D721Med (cell line): ENCODE measurements around the gene STARD7.

Experiments used
- DNase-seq: peaks from one replicate; pipeline ENCODE4 v3.0.0; 2011; ENCODE audit warnings: low spot score; ENCODE audit not compliant: insufficient read length
- FAIRE-seq: peaks from 2 replicates; lab custom pipeline; 2011; peaks lifted over from hg19 to GRCh38; lab: Jason Lieb, UNC
- TF ChIP-seq, protein P1 (sequence below): IDR thresholded peaks from 2 replicates; pipeline ENCODE4 v1.5.1; 2012; ENCODE audit warnings: mild to moderate bottlenecking, control low read depth; ENCODE audit not compliant: insufficient read depth; ENCODE audit errors: missing control alignments

The STARD7 gene

GRCh38 chr2:96250188-96250587 lies 41.6 kb upstream of the STARD7 start:
- FAIRE-seq (no peak), DNase-seq (no peak)
- TF ChIP-seq, protein P1, sequence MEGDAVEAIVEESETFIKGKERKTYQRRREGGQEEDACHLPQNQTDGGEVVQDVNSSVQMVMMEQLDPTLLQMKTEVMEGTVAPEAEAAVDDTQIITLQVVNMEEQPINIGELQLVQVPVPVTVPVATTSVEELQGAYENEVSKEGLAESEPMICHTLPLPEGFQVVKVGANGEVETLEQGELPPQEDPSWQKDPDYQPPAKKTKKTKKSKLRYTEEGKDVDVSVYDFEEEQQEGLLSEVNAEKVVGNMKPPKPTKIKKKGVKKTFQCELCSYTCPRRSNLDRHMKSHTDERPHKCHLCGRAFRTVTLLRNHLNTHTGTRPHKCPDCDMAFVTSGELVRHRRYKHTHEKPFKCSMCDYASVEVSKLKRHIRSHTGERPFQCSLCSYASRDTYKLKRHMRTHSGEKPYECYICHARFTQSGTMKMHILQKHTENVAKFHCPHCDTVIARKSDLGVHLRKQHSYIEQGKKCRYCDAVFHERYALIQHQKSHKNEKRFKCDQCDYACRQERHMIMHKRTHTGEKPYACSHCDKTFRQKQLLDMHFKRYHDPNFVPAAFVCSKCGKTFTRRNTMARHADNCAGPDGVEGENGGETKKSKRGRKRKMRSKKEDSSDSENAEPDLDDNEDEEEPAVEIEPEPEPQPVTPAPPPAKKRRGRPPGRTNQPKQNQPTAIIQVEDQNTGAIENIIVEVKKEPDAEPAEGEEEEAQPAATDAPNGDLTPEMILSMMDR = no peak

DNA sequence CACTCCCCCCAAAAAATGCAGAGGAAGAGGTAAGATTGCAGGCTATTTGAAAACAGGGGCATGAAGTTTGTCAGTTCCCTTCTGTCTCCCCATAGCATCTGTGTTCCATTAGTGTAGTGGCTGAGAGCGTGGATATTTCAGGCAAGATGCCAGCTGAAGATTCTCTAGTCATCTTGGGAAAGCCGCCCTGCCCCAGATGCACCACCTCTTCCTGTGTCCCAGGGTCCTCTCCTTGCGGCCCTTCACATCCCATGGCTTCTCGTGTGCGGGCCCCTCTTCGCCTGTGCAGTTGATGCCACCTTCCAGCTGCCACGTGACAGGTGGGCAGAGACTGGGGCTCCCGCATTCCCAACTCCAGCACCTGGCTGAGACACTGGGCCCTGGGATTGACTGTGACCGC lies 41.0 kb upstream of the STARD7 start:
- no peak for FAIRE-seq
- TF ChIP-seq, protein P1 = no peak

GRCh38 chr2:96248624-96249023 lies 40.0 kb upstream of the STARD7 start:
- TF ChIP-seq, protein P1 = no peak
- DNase-seq (no peak), FAIRE-seq (no peak)

More for the DNA sequence above, 41.0 kb upstream of the STARD7 start:
- no peak for DNase-seq

DNA sequence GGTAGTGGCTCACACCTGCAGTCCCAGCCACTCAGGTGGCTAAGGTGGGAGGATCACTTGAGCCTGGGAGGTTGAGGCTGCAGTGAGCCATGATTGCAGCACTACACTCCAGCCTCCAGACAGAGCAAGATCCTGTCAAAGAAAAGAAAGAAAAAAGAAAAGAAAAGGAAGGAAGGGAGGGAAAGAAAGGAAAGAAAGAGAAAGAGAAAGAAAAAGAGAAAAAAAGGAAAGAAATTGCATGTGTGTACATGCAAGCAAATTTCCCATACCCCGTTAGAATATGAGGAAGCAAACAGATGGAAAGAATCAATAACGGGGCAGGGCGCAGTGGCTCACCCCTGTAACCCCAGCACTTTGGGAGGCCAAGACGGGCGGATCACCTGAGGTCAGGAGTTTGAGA lies 39.3 kb upstream of the STARD7 start:
- no peak for FAIRE-seq
- TF ChIP-seq, protein P1 = no peak
- DNase-seq = no peak

DNA sequence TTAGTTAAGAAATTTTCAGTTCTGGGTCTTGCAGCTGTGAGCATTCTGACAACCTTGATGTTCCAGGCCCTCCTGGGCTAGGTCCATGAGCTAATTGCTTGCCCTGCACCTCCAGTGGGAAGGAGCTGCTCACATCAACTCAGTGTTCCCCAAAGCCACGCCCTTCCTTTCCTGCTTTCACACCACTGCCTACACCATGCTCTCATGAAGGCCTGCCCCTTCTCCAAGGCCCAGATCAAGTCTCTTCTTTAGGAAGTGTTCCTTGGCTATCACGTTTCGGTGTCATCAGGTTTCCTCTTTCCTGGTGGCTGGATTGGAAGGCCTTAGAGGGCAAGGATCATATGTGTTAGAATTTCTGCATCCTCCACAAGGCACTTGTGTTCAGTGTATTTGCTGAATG lies 38.4 kb upstream of the STARD7 start:
- FAIRE-seq (no peak), DNase-seq (no peak)
- TF ChIP-seq, protein P1 = no peak

- DNase-seq = no peak
- TF ChIP-seq, protein P1 = no peak
- FAIRE-seq = no peak
These were observed 37.2 kb upstream of the STARD7 start for GRCh38 chr2:96245609-96246390.

DNA sequence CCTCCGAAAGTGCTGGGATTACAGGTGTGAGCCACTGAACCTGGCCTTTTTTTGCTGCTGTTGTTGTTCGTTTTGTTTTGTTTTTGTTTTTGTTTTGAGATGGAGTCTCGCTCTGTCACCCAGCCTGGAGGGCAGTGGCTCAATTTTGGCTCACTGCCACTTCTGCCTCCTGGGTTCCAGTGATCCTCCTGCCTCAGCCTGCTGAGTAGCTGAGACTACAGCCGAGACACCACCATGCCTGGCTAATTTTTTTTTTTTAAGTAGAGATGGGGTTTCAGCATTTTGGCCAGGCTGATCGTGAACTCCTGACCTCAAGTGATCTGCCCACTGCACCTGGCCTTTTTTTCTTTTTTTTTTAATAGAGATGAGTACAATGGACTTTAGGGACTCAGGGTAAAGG lies 35.2 kb upstream of the STARD7 start:
- FAIRE-seq (no peak), DNase-seq (no peak)
- TF ChIP-seq, protein P1 = no peak
